PFSK-1 (cell line): Measurements from ENCODE around the gene NCOA5.

ENCODE experiments used
- FOXP2 ChIP-seq: optimal IDR thresholded peaks from 2 replicates; pipeline ENCODE3; 2011; ENCODE audit warnings: borderline replicate concordance, control low read depth, inconsistent platforms; ENCODE audit not compliant: insufficient read depth; ENCODE audit errors: extremely low read length, extremely low read depth
- POLR2AphosphoS5 ChIP-seq: IDR thresholded peaks from 2 replicates; pipeline ENCODE4 v1.6.1; 2012; ENCODE audit warnings: low read depth, mild to moderate bottlenecking, control low read depth, low read length, moderate library complexity
- SIN3A ChIP-seq: IDR thresholded peaks from 2 replicates; pipeline ENCODE4 v1.6.1; 2012; ENCODE audit warnings: mild to moderate bottlenecking, low read length, moderate library complexity, borderline replicate concordance; ENCODE audit not compliant: insufficient read depth
- TAF1 ChIP-seq: IDR thresholded peaks from 2 replicates; pipeline ENCODE4 v1.6.1; 2012; ENCODE audit warnings: low read length, control low read depth, borderline replicate concordance; ENCODE audit not compliant: insufficient read depth
- TF ChIP-seq, protein P1 (sequence below), 2 experiments: IDR thresholded peaks; 2 replicates each; pipeline versions ENCODE4 v1.6.1 to v1.8.0; 2011 to 2012; ENCODE audit warnings: low read depth in 2 of 2, low read length in 2 of 2, control low read depth in 1 of 2, inconsistent platforms in 1 of 2, mild to moderate bottlenecking in 1 of 2, moderate library complexity in 1 of 2; ENCODE audit not compliant: insufficient read depth in 1 of 2

The NCOA5 gene

GRCh38 chr20:46088409-46089166 is 1.2 kb downstream of the NCOA5 start:
- no peak for TF ChIP-seq FOXP2
- TF ChIP-seq SIN3A, result no peak
- no peak for TF ChIP-seq POLR2AphosphoS5
- TF ChIP-seq TAF1, result no peak
- TF ChIP-seq, protein P1, sequence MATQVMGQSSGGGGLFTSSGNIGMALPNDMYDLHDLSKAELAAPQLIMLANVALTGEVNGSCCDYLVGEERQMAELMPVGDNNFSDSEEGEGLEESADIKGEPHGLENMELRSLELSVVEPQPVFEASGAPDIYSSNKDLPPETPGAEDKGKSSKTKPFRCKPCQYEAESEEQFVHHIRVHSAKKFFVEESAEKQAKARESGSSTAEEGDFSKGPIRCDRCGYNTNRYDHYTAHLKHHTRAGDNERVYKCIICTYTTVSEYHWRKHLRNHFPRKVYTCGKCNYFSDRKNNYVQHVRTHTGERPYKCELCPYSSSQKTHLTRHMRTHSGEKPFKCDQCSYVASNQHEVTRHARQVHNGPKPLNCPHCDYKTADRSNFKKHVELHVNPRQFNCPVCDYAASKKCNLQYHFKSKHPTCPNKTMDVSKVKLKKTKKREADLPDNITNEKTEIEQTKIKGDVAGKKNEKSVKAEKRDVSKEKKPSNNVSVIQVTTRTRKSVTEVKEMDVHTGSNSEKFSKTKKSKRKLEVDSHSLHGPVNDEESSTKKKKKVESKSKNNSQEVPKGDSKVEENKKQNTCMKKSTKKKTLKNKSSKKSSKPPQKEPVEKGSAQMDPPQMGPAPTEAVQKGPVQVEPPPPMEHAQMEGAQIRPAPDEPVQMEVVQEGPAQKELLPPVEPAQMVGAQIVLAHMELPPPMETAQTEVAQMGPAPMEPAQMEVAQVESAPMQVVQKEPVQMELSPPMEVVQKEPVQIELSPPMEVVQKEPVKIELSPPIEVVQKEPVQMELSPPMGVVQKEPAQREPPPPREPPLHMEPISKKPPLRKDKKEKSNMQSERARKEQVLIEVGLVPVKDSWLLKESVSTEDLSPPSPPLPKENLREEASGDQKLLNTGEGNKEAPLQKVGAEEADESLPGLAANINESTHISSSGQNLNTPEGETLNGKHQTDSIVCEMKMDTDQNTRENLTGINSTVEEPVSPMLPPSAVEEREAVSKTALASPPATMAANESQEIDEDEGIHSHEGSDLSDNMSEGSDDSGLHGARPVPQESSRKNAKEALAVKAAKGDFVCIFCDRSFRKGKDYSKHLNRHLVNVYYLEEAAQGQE (IDR thresholded peaks at IDR 0.05; ENCODE audit: insufficient read depth in 1 of 2, low read depth in 2 of 2, low read length in 2 of 2), result no peak

DNA sequence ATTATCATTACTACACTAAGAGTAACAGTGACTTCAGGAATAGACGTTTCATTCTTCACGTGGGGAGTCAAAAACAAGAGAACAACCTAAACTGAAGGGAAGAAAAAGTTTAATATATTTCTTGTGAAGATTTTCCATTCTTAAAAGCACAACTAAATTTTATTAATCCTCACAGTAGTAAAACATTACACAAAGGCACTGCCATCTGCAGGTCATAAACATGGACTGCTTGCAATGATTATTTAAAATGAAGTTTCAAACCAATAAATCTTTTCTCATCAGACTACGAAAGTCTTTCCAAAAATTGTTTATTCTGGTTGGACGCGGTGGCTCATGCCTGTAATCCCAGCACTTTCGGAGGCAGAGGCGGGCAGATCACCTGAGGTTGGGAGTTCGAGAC is 2.6 kb downstream of the NCOA5 start:
- TF ChIP-seq, protein P1 (IDR thresholded peaks at IDR 0.05; ENCODE audit: insufficient read depth in 1 of 2, low read depth in 2 of 2, low read length in 2 of 2), result no peak

DNA sequence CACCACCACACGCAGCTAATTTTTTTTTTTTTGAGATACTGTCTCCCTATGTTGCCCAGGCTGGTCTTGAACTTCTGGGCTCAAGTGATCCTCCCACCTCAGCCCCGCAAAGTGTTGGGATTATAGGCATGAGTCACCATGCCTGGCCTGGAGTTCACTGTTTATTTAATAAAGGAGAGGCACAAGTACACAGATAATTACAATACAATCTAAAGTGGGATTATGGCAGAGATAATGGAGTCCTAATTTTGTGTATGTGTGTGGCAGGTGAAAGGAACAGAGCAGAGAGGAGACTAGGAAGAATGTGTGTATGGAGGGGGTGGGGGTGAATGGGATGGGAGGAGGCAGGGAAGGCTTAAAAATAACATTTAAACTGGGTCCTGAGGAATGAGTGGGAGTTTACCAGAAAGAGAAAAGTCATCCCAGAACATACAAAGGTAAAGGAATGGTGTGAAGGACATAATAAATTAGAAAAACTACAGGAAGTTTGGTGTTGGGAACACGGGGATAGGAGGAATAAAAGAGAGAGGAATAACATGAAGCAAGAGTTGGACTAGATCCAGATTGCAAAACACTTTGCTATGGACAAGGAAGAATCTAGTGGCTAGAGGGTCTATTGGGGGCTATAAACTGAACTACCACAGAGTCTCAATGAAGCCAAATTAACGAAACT is 4.4 kb downstream of the NCOA5 start:
- TF ChIP-seq SIN3A (no peak), TAF1 (no peak), FOXP2 (no peak), POLR2AphosphoS5 (no peak)
- TF ChIP-seq, protein P1 (IDR thresholded peaks at IDR 0.05; ENCODE audit: insufficient read depth in 1 of 2, low read depth in 2 of 2, low read length in 2 of 2), result no peak

GRCh38 chr20:46084805-46085178 is 5.0 kb downstream of the NCOA5 start:
- no peak for TF ChIP-seq SIN3A
- TF ChIP-seq, protein P1 (IDR thresholded peaks at IDR 0.05; ENCODE audit: insufficient read depth in 1 of 2, low read depth in 2 of 2, low read length in 2 of 2), result no peak
- TF ChIP-seq FOXP2, result no peak
- TF ChIP-seq POLR2AphosphoS5, result no peak
- no peak for TF ChIP-seq TAF1
